GM21515 (cell line): Measurements from ENCODE around the gene GOLGA6L10.
"Not testable (repeated sequence)": the region's sequence is repeated elsewhere in the genome, so short reads cannot be mapped to it uniquely, and the experiment has no call there.

Experiments used
- ATAC-seq: cut with Tn5 transposase; IDR thresholded peaks from one replicate; pipeline ENCODE4 v1.9.1; 2021; ENCODE audit not compliant: unreplicated experiment

GOLGA6L10 gene

DNA sequence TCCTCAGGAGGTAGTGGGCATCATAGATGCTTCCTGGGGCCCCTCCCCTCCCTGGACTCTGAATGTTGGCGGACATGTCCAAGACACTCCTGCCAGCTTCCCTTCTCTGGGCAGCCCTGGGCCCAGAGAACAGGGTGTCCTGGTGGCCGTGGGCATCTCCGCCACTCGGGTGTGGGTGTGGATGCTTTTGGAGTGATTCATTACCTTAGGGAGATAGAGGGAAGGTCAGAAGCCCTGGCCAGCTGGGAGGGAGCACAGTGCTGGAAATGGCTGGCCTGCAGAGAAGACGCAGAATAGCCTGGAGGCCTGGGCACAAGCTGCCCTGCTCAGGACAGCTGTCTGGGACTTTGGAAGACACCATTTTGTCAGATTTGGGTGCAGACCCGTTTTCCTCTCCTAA, 48.9 kb downstream of the GOLGA6L10 start:
- ATAC-seq: not testable (repeated sequence)

DNA sequence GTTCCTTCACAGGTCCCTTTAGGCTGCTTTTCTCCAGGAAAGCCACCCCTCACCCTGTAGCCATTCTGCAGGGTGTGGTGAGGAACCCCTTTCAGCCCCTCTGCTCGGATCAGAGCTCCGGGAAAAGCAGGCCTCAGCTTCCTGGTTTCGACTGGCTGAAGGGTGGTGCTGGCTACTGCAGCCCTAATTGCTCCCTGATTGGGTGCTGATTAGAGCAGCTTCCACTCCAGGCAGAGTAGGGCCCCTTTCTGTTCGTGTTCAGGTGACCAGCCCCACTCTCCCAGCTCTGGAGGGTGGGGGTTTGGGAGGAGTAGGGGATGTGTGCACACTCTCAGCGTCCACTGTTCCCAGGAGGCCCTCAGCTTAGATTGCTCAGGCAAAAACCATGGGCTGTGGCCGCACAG, 49.8 kb downstream of the GOLGA6L10 start:
- ATAC-seq: not testable (repeated sequence)

DNA sequence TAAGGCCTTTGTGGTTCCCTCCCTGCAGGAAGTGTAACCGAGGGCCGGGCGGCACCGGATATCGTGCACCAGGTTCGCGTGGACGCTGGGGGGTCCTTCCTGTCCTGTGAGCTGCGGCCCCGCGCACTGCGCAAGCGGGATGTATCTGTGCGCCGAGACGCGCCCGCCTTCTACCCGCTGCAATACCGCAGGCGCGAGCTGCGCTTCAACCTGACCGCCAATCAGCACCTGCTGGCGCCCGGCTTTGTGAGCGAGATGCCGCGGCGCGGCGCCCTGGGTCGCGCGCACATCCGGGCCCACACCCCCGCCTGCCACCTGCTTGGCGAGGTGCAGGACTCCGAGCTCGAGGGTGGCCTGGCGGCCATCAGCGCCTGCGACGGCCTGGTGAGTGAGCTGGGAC, 50.8 kb downstream of the GOLGA6L10 start:
- no peak for ATAC-seq

DNA sequence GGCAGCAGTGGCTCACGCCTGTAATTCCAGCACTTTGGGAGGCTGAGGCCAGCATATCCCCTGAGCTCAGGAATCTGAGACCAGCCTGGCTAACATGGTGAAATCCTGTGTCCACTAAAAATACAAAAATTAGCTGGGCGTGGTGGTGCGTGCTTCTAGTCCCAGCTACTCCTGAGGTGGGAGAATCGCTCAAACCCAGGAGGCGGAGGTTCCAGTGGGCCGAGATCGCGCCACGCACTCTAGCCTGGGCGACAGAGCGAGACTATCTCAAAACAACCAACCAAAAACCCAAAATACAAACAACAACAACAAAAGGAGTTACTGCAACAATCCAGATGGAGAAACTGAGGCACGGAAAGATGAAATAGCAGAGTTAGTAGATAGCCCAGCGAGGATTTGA, 51.2 kb downstream of the GOLGA6L10 start:
- ATAC-seq: no peak

DNA sequence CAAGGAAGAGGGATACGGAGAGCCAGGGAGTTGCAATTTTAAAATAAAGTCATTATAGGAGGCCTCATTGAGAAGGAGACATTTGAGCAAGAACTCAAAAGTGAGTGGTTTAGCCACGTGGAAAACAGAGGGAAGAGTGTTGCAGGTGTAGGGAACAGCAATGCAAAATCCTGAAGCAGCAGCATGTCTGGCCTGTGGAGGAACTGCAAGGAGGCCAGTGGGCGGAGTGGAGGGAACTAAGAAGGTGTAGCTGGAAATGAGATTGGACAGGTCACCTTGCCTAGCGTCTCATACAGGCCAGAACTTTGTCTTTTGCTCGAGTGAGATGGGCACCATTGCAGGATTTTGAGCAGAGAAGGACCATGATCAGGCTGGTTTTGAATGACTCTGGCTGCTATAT, 51.7 kb downstream of the GOLGA6L10 start:
- no peak for ATAC-seq

DNA sequence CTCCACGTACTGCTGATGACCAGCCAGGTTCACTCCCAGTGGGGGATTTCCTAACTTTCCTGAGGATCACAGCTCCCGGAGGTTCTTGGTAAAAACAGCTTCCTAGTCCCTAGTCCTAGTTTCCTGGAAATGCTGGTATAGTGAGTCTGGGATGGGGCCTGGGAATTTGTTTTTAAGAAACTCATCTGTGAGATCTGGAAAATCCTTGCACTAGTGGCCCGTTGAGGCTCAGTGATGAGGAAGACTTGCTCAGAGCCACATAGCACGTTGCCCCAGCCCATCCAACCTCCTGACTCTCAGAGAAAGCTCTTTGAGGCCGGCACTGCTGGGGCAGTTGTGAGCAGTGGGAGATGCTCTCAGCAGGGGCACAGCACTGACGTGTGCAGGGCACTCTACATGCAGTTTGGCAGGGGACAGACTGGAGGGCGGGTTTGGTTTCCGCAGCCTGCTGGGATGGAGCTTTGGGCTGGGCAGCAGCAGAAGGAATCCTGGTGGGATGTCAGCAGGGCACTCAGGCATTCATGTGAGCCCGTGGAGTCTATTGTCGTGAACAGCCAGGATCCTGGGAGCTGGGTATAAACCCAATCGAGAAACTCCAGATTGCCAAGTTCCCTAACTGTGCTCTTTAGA, 55.1 kb downstream of the GOLGA6L10 start:
- ATAC-seq: no peak

DNA sequence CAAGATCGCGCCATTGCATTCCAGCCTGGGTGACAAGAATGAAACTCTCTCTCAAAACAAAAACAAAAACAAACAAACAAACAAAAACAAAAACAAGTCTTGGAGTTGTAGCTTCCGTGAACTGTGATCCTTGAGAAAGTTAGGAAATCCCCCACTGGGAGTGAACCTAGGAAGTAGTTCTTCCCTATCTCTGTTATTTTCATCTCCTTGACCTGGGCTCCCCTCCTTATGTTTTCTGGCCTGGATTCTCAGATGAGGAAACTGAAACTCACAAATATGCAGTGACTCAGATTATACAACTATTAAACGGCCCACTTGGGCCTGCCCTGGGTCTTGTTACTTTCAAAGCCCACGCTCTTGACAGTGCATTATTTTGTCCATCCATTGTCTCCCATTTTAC, 57.0 kb downstream of the GOLGA6L10 start:
- ATAC-seq: no peak
